HepG2 (cell line): ENCODE results near the gene CISD3. TPM values are rescaled to one million over a fixed set of nuclear protein-coding genes. Genes with fewer than 3 reads are reported as not detected.

Source experiments
- AKNA ChIP-seq: sonication (generic); formaldehyde crosslinking; IDR thresholded peaks from 2 replicates; pipeline ENCODE4 v1.4.0; 2020; ENCODE audit warnings: missing genetic modification reagents, borderline replicate concordance
- ATRX ChIP-seq: sonication (generic); formaldehyde crosslinking; IDR thresholded peaks from 2 replicates; pipeline ENCODE4 v1.4.0; 2020; ENCODE audit warnings: missing genetic modification reagents, borderline replicate concordance
- CBX1 ChIP-seq: IDR thresholded peaks from one replicate; pipeline ENCODE4 v1.6.1; 2016; ENCODE audit warnings: antibody characterized with exemption, low read depth
- CHD2 ChIP-seq: IDR thresholded peaks from 2 replicates; pipeline ENCODE4 v1.6.1; 2011; ENCODE audit warnings: low read depth, low read length, improper control_type of control experiment
- E2F1 ChIP-seq: sonication (generic); formaldehyde crosslinking; IDR thresholded peaks from 2 replicates; pipeline ENCODE4 v1.5.0; 2020; ENCODE audit warnings: missing genetic modification reagents
- GABPB1 ChIP-seq: IDR thresholded peaks from 2 replicates; pipeline ENCODE4 v1.6.1; 2016; ENCODE audit warnings: mild to moderate bottlenecking, missing genetic modification reagents, moderate library complexity, missing compliant biosample characterization
- IRX3 ChIP-seq: sonication (generic); formaldehyde crosslinking; IDR thresholded peaks from 2 replicates; pipeline ENCODE4 v1.8.1; 2023; ENCODE audit warnings: mild to moderate bottlenecking, low read depth, missing genetic modification reagents, borderline replicate concordance
- KLF9 ChIP-seq: IDR thresholded peaks from 2 replicates; pipeline ENCODE4 v1.6.1; 2016; ENCODE audit warnings: low read depth
- NCOR1 ChIP-seq: fragments of 200-600 bp; sonication (generic); IDR thresholded peaks from 2 replicates; pipeline ENCODE4 v1.7.0; 2017; ENCODE audit warnings: antibody characterized with exemption, low read length, borderline replicate concordance
- NFIC ChIP-seq: IDR thresholded peaks from 2 replicates; pipeline ENCODE4 v1.6.1; 2012; ENCODE audit warnings: mild to moderate bottlenecking, low read length, inconsistent platforms
- TARDBP ChIP-seq: sonication (generic); formaldehyde crosslinking; IDR thresholded peaks from 2 replicates; pipeline ENCODE4 v1.8.0; 2022; ENCODE audit warnings: mild to moderate bottlenecking, missing genetic modification reagents
- TEAD2 ChIP-seq: sonication (generic); formaldehyde crosslinking; IDR thresholded peaks from 2 replicates; pipeline ENCODE4 v1.9.0; 2021; ENCODE audit warnings: missing genetic modification reagents
- TOE1 ChIP-seq: sonication (generic); formaldehyde crosslinking; IDR thresholded peaks from 2 replicates; pipeline ENCODE4 v1.4.0; 2020; ENCODE audit warnings: mild to moderate bottlenecking, missing genetic modification reagents
- XBP1 ChIP-seq: sonication (generic); formaldehyde crosslinking; IDR thresholded peaks from 2 replicates; pipeline ENCODE4 v1.5.0; 2020; ENCODE audit warnings: missing genetic modification reagents
- ZNF343 ChIP-seq: sonication (generic); formaldehyde crosslinking; IDR thresholded peaks from 2 replicates; pipeline ENCODE4 v1.4.0; 2020; ENCODE audit warnings: mild to moderate bottlenecking, missing genetic modification reagents
- ZNF354B ChIP-seq: sonication (generic); formaldehyde crosslinking; IDR thresholded peaks from 2 replicates; pipeline ENCODE4 v1.8.0; 2022; ENCODE audit warnings: mild to moderate bottlenecking, missing genetic modification reagents
- ZNF431 ChIP-seq: sonication (generic); formaldehyde crosslinking; IDR thresholded peaks from 2 replicates; pipeline ENCODE4 v1.9.0; 2022; ENCODE audit warnings: missing genetic modification reagents, low read depth, mild to moderate bottlenecking, borderline replicate concordance
- ZNF501 ChIP-seq: sonication (generic); formaldehyde crosslinking; IDR thresholded peaks from 2 replicates; pipeline ENCODE4 v1.5.1; 2020; ENCODE audit warnings: mild to moderate bottlenecking, moderate library complexity, missing genetic modification reagents
- polyA plus RNA-seq, 8 experiments: library from polyadenylated mRNA; depleted of rRNA in 3 of 8; stranded (reverse) in 7 of 8; unstranded in 1 of 8; fragments of >200 nt; fragmentation: Illumina TruSeq in 4 of 8; extraction: Trizol in 4 of 8; gene quantifications; 2 replicates each; pipeline versions ENCODE4 v1.2.1 to v1.2.3, GENCODE V29; 2011 to 2016; ENCODE audit warnings: low read depth in 4 of 8, missing spikeins in 1 of 8, mixed read lengths in 1 of 8; ENCODE audit not compliant: insufficient read depth in 1 of 8
- total RNA-seq, 5 experiments: library from RNA; depleted of rRNA; stranded (reverse); fragments of >200 nt; fragmentation: Illumina TruSeq; extraction: Trizol; gene quantifications; 2 replicates each; pipeline ENCODE4 v1.2.3, GENCODE V29; 2016; ENCODE audit warnings: low read depth in 1 of 5
- TF ChIP-seq, protein P1 (sequence below): sonication (generic); formaldehyde crosslinking; IDR thresholded peaks from 2 replicates; pipeline ENCODE4 v1.4.0; 2020; ENCODE audit warnings: mild to moderate bottlenecking, missing genetic modification reagents

The CISD3 gene
- total and polyA plus RNA-seq, 2 of the 13 experiments (the other 11 are each of a cell fraction or from before 2014, with no cell fraction given) = 30.0 to 34.1 TPM

DNA sequence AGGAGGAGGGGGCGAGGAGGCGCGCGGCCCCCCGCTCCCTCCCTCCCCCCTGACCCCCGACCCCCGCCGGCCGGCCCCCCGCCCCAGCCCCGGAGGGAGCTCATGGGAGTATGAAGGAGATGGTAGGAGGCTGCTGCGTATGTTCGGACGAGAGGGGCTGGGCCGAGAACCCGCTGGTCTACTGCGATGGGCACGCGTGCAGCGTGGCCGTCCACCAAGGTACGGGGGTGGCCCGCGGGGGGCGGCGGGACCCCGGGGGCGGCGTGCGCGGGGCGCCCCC is 24.7 kb upstream of the CISD3 start (continued):
- TF ChIP-seq TOE1 (CRISPR knock-in tag) = no peak
- TF ChIP-seq E2F1 (CRISPR knock-in tag) = no peak
- no peak for TF ChIP-seq CBX1
- no peak for TF ChIP-seq ATRX (CRISPR knock-in tag)
- TF ChIP-seq AKNA (CRISPR knock-in tag) = no peak
- TF ChIP-seq KLF9 (CRISPR knock-in tag) = no peak
- TF ChIP-seq XBP1 (CRISPR knock-in tag) = no peak
- no peak for TF ChIP-seq TEAD2 (CRISPR knock-in tag)
- TF ChIP-seq IRX3 (CRISPR knock-in tag) = no peak
- no peak for TF ChIP-seq GABPB1 (CRISPR knock-in tag)
- TF ChIP-seq NCOR1 = no peak
- no peak for TF ChIP-seq ZNF354B (CRISPR knock-in tag)
- TF ChIP-seq ZNF431 (CRISPR knock-in tag) = no peak
- TF ChIP-seq ZNF501 = no peak
- TF ChIP-seq CHD2 = no peak
- no peak for TF ChIP-seq TARDBP
- TF ChIP-seq ZNF343 (CRISPR knock-in tag) = no peak
- TF ChIP-seq, protein P1, sequence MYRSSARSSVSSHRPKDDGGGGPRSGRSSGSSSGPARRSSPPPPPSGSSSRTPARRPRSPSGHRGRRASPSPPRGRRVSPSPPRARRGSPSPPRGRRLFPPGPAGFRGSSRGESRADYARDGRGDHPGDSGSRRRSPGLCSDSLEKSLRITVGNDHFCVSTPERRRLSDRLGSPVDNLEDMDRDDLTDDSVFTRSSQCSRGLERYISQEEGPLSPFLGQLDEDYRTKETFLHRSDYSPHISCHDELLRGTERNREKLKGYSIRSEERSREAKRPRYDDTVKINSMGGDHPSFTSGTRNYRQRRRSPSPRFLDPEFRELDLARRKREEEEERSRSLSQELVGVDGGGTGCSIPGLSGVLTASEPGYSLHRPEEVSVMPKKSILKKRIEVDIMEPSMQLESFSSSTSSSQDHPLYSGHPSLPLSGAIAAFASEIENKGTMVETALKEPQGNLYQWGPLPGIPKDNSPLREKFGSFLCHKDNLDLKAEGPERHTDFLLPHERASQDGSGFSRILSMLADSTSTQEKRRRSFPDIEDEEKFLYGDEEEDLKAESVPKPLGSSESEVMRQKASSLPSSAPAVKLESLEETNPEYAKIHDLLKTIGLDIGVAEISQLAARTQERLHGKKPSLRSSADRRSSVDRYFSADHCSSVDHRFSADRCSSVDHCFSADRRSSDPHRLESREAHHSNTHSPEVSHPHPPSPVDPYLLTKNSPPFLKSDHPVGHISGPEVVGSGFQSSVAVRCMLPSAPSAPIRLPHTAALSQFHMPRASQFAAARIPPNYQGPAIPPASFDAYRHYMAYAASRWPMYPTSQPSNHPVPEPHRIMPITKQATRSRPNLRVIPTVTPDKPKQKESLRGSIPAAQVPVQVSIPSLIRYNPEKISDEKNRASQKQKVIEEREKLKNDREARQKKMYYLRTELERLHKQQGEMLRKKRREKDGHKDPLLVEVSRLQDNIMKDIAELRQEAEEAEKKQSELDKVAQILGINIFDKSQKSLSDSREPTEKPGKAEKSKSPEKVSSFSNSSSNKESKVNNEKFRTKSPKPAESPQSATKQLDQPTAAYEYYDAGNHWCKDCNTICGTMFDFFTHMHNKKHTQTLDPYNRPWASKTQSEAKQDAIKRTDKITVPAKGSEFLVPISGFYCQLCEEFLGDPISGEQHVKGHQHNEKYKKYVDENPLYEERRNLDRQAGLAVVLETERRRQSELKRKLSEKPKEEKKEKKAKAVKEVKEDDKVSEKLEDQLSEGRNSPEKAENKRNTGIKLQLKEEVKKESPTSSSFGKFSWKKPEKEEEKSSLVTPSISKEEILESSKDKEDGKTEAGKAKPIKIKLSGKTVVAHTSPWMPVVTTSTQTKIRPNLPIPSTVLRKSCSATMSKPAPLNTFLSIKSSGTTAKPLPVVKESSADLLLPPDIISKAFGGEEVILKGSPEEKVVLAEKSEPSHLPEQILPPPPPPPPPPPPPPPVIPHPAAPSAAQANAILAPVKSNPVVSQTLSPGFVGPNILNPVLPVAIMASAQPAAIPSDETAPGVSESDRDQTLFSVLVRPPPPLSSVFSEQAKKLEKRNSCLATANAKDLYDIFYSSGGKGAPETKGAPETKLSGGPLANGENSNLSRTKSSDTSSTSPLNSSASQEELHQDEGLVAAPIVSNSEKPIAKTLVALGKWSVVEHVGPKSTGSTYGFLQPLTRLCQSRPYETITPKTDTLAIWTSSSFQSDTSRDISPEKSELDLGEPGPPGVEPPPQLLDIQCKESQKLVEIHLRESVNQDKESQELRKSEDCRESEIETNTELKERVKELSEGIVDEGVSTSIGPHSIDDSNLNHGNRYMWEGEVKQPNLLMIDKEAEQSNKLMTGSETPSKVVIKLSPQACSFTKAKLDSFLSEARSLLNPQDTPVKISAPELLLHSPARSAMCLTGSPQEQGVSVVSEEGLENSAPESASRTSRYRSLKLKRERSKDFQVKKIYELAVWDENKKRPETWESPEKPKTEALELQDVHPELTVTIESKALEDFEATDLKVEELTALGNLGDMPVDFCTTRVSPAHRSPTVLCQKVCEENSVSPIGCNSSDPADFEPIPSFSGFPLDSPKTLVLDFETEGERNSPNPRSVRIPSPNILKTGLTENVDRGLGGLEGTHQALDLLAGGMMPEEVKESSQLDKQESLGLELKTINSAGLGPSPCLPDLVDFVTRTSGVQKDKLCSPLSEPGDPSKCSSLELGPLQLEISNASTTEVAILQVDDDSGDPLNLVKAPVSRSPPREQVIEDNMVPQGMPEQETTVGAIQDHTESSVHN (CRISPR knock-in tag) = no peak
- no peak for TF ChIP-seq NFIC
